ENCODE data around the gene SOHLH1.

The SOHLH1 gene

DNA sequence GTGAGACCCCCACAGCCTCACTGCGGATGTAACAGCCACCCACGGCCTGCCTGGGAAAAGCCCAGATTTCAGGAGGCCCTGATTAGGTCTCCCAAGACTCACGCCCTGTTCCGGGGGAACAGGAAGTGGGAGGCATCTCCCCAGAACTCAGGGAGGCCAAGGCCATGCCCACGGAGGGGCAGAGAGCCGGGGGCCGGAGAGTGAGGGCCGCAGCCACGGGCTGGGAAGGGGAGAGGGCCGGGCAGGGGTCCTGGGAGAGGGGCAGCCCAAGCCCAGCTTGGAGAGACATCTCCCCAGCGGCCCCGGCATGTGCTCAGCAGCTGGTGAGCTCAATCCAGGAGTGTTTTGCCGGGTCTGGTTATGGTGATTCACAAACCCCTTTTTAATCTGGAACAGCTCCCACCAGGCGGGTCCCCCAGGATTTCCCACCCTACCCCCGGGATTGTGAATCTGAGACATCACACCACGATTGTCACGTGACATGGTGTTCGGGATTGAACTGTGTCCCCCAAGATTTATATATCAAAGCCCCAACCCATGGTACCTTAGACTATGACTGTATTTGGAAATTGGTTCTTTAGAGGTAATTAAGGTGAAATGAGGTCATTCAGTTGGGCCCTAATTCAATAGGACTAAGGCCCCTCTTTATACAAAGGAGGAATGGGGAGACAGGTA is 29.3 kb upstream of the SOHLH1 start:
- DNase-seq = no peak

DNA sequence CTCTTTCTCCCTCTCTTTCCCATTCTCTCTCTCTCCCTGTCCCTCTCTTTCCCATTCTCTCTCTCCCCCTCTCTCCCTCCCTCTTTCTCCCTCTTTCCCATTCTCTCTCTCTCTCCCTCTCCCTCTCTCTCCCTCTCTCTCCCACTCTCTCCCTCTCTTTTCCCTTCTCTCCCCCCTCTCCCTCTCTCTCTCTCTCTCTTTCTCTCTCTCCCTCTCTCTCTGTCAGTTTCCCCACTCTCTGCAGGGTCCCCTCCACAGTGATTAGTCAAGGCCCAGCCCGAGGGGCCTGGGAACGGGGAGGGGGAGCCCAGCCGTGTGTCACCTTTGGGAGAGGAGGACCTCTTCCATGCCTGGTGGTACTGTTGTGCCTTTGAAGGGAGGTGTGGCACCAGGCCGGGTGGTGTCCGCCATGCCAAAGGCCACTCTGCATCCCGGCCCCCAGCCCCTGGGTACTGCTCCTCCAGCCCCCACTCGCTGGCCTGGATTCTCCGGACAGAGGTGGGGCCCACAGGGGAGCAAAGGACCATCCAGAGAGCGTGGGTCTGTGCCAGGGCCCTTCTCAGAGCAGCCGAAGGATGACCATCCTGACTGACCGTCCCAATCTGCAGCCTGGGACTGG is 28.1 kb upstream of the SOHLH1 start:
- DNase-seq = no peak

- no peak for DNase-seq
Measured at GRCh38 chr9:135726138-135726853, 27.0 kb upstream of the SOHLH1 start.

- DNase-seq = no peak
Measured at GRCh38 chr9:135724186-135724787, 25.0 kb upstream of the SOHLH1 start.

DNA sequence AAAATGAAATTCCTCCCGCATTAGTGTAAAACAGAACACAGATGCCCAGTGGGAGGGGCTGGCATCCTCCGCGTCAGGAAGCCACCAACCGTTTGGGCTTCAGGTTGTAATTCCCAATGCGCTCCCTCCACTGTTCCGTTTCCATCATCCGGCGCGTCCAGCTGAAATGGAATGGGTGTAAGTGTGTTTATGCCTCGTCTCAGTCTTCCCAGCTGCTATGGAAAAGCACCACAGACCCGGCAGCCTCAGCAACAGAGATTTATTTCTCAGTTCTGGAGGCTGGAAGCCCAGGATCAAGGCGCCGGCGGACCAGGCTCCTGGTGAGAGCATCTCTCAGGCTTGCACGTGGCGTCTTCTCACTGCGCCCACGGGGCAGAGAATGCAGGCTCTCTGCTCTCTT is 23.1 kb upstream of the SOHLH1 start:
- DNase-seq = no peak

DNA sequence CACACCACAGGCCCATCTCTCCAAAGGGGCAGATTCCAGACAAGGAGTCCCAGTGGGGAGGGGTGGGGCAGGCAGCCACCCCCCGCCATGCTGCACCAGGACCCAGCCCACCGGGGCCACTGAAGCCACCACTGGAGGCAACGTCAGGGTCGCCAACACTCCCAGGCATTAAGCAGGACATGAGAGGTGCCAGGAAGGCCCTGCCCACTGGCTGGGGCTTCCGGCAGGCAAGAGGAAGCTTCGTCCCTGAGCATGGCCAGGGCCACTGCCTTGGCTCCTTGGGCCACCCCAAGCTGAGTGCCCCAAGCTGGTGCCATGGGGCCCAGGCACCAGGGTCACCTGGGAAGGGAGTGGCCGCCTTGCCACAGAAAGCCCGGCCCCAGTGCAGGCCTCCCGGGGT is 20.2 kb upstream of the SOHLH1 start:
- no peak for DNase-seq

GRCh38 chr9:135718616-135719015 is 19.3 kb upstream of the SOHLH1 start:
- DNase-seq = no peak

GRCh38 chr9:135717410-135717809 is 18.1 kb upstream of the SOHLH1 start:
- DNase-seq = no peak

DNA sequence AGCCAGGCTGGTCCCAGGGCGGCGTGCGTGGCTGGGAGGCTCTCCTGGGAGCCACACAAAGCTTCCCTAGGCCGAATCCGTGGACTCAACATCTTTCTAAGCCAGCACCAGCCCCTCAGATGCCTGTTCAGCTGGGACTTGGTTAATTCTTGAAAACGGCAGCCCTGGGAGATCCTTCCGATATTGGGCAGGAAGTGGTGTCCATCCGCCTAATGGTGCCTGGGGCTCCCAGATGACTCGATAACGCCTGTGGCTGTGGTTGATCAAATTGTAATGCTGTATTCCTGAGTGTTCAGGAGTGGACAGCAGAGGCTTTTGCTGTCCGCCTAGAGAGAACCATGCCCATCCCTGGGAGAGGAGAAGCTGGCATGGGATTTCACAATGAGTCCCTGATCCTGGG is 16.8 kb upstream of the SOHLH1 start:
- DNase-seq = no peak

DNA sequence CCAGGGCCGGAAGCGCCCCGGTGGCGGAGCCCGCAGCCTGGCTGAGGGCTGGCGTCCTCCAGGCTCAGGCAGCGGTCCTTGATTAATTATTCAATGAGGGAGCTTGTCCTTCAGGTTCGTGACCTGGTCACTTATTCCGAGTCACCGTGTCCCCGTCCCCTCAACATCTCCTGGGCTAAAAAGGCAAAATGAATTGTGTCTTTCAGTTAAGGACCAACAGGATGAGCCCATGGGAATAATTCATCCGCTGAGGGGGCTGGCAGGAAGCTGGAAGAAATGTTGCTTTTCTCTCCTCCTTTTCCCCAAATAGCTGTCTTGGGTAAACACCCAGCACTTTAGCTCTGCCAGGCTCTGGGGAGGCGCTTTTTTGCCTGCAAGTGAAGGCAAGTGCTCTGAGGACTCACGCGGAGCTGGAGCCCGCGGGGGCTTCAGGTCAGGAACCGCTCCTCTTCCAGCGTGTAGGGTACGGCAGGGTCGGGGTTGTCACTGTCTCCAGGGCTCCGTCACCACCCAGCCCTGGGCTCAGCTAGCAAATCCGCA is 15.8 kb upstream of the SOHLH1 start:
- DNase-seq = no peak

DNA sequence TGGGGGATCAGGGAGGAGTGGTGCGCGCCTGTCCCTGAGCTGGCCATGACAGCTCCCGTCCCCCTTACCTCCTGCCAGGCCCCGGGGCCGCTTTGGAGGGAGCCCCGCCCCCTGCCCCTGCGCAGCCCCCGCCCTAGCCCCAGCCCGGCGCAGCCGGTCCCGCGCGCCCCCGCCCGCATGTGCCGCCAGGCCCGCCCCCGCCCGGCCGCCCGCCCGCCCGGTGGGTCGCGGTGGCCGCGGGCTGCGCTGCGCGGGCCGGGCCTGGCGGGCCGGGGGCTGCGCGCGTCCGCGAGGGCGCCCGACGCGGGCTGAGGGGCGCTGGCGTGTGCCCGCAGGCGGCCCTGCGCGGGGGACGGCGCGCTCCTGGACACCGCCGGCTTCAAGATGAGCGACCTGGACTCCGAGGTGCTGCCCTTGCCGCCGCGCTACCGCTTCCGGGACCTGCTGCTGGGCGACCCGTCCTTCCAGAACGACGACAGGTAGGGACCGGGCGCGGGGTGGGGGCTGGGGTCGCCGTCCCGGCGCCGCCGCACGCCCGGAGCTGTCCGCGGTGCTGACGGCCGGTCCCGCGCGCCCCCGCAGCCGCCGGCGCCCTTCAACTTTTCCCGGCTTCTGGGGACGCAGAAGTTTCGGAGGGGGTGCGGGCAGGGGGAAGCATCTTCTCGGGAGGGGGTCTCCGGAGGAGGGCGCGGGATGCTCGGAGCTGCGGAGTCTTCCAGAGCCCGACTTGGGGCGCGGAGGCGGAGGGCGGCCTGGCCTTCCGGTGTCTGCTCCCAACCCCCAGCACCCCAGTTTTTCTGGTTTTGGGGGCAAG is 15.2 kb upstream of the SOHLH1 start:
- no peak for DNase-seq

DNA sequence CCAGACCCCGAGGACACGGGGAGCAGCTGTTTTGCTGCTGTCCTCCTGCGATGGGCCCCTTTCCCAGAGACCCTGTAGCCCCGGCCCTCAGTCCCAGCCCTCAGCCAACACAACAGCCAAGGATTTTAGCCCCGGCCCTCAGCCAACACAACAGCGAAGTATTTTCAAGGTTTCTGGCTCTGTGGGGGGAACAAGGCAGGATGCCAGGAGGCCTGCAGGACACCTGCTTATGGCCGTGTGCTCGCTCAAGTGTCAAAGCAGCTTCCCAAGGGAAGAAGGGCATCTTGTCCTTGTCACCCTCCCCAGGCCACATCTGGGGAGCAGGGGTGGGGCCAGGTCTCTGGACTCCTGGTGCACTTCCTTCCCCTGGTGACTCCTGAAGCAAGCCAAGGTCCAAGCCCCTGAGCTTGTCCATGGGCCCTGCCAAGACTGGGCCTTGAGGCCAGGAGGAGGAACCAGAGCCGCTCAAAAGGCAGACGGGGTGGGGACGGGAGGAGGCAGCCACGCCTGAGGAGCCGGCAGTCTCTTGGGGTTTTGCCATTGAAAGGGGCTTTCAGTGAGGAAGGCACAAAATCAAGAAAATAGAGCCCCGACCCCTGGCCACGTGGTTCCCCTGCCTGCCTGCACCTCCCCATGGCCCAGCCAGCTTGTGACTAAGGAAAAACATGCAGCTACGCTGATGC is 13.5 kb upstream of the SOHLH1 start:
- no peak for DNase-seq

GRCh38 chr9:135711881-135712280 is 12.6 kb upstream of the SOHLH1 start:
- DNase-seq = no peak

GRCh38 chr9:135711391-135711790 is 12.1 kb upstream of the SOHLH1 start:
- DNase-seq = no peak

DNA sequence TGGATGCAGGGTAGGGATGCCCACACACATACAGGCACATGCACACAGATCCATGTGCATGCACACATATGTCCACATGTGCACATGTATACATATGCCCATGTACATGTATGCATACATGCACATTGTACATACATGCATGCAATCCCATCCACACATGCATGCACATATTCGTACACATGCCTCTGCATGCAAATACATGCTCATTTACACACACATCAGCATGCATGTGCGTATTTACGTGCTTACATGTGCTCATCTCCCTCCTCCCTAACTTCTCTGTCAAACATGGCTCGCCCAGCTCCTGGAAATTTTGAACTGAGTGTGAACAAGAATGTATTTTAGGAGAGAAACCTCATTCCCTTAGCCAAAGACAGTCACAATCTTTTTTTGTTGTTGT is 8.9 kb upstream of the SOHLH1 start:
- DNase-seq = no peak

DNA sequence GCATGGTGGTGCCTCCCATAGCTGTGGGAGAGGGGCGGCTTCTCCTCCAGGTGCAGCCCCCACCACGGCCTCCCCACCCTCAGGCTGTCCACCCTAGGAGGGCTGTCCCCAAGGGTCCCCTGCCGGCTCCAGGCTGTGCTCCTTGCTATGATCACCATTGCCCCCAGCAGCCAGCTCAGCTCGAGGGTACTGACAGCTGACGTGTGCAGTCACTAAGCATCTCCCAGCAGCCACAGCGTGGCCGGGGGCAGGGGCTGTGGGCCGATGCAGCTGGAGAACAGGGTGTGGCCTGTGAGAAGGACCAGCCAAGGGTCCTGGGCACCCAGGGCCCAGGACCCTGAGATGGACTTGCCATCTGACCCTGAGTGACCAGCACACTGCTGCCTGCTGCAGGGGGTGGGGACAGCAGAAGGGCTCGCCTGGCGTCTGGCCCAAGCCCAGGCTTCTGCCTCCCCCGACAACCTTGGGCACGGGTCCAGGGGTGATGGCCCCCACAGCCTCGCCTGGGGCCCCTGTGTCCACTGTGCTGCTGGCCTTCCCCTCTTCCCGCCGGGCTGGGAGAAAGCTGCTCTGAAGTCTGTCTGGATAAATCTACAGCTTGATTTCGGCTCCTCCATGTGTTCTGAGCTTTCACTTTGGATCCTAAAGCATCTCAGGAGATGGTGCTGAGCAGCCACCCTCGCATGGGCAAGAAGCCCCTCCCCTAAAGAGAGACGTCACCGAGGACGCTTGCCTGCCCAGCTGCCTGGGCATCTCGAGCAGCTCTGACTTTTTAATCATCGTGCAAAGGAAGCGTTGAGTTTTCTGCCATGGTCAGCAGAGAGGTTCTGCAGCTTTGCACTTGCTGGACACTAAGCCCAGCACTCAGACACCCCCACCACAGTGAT is 8.2 kb upstream of the SOHLH1 start:
- DNase-seq = no peak

DNA sequence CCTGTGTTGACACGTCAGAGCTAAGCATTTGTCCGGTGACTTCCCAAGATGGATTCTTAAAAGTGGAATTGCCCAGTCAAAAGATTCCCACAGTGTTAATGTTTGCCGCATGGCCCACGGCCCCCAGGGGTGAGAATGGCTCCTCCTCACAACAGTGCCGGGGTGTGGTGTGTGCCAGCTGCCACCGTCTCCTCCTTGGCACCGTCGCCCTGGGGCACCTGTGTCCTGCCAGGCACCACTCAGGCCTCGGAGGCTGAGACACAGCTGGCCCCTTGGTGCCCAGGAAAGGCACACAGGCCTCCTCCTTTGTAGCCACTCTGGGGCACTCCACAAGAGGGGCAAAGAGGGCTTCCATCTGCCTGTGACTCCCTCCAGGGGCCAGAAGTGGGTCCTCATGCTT is 7.0 kb upstream of the SOHLH1 start:
- no peak for DNase-seq

DNA sequence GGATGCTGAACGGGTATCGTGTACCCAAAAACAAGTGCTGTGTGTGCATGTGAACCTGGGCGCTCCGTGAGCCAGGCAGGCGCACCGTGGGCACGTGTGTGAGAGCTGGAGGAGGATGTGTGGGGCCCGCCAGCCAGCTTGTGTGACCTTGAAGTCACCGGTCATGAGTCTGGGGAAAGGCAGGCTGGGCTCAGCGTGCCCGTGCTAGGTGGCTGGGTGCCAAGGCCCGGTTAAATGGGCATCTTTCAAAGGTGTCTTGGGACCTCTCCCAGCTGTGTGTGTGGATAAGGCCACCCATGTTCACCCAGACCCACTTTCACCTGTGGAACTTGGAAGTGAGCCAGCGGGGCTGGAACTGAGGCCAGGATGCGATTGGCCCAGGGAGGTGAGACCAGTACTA is 6.1 kb upstream of the SOHLH1 start:
- no peak for DNase-seq

- no peak for DNase-seq
Measured at GRCh38 chr9:135704483-135704882, 5.2 kb upstream of the SOHLH1 start.

DNA sequence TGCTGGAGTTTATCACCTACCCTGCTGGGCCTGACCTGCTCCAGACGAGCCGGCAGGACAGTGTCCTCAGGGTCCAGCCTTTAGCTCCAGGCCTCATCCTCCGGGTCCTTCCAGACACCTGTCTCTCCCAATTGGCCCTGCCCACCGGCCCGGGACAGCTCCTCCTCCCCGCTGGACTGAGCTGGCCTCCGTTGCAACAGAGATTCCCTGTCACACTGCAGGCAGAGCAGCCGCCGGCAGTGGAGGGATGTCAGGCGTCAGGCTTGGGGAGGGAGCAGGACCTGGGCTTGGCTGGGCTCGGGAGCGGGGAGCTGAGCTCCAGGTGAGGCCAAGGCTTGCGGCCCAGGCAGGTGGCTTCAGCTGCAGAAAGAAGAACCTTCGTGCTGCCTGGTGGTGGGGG is 4.4 kb upstream of the SOHLH1 start:
- no peak for DNase-seq

Data from CD4-positive, alpha-beta T cell treated with Interleukin-4 for 1 hour (primary cell).